HG03521 (cell line): ENCODE measurements around the gene ACSL4.
"Not testable (repeated sequence)": the region's sequence is repeated elsewhere in the genome, so short reads cannot be mapped to it uniquely, and the experiment has no call there.

Experiments
- ATAC-seq: cut with Tn5 transposase; IDR thresholded peaks from one replicate; pipeline ENCODE4 v1.9.1; 2021; ENCODE audit warnings: mild to moderate bottlenecking, moderate library complexity; ENCODE audit not compliant: unreplicated experiment

Gene ACSL4

DNA sequence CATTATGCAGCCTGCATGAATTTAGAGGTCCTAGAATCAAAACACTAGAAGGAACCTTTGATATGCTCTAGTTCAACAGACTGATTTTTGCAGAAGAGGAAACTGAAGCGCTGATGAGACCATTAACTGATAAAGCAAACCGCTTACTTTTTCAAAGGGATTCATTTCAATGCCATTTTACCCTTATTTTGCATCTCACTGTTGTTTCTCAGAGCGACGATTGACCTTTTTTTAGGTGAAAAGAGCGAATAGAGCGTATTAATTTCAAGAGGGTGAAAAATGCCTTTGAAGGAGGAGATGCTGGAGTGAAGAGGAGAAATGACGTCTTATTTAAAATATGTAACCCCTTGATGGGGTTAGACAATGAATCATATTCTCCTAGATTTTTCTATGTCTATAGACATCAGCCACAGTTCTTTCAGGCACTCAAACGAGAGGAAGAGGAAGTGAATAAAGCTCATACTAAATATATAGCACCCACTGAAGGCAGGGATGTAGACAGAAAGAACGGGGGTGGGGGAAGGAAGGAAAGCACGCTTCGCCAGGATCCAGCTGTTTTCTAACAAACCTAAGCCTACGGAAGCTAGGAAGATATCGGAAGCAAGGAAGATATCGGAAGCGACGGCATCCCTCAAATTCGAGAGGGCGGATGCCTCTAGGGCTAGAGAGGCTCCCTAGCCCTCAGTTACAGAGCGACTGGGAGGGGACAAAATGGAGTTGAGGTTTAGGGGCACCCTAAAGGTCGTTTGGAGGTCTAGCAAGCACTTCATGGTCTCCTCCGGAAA lies 848 bp downstream of the ACSL4 start:
- ATAC-seq: peak; percentile 19

DNA sequence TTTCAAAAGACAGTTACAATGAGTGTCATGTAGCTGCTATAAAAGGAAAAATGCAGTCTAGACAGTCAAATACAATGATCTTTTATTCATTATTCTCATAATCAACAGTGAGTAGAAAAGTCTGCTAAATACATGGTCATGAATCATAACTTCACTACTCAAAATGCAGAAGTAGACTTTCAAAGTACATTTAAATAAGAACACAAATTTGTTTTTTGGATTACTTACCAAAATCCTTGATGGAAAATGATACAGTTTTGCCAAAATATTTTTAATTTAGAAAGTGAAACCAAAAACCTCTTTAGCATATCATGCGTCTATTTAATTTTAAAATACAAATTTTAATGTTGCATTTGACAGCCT lies 4.9 kb downstream of the ACSL4 start:
- ATAC-seq: no peak

DNA sequence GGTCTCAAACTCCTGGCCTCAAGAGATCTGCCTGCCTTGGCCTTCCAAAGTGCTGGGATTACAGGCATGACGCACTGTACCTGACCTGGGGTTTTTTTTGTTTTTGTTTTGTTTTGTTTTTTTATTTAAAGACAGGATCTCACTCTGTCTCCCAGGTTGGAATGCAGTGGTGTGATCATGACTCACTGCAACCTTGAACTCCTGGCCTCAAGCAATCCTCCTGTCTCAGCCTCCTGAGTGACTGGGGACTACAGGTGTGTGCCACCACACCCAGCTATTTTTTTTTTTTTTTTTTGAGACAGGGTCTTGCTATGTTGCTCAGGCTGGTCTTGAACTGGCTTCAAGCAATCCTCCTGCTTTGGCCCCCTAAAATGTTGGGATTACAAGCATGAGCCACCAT lies 8.1 kb downstream of the ACSL4 start:
- not testable (repeated sequence) for ATAC-seq

DNA sequence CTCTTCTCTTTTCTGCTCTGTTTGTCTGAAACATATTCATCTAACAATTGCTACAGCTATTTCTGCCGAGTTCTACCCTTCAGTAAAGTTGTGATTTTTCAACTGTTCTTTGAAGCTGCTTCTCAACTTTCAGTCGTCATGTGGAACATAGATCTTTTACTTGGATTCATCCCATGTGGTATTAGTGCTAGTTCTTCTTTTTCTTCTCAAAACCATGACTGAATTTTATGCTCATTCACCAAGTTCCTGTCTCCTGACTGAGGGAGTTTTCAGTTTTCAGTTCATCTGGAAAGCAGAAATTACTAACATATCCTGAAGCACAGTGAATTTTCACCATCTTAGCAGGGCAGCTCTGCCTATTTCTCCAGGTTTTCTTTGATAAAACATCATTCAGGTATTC lies 12.1 kb downstream of the ACSL4 start:
- no peak for ATAC-seq

DNA sequence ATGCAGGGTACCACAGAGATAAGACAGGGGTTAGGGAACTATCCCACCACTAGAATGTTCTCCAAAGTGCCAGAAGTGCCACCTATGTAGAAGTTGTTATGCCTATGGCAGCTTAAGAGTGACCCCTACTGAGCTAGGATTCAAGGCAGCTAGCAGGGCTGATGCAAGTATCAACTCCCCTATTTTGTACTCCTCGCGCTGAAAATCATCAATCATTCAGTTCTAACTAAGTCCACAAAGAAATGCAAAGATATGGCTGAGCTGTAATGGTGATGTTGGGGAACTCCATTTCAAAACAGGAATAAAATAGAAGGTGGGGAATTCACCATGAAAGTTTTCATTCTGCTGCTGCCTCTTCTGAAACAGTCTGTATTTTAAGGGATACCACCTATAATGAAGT lies 13.8 kb downstream of the ACSL4 start:
- no peak for ATAC-seq

DNA sequence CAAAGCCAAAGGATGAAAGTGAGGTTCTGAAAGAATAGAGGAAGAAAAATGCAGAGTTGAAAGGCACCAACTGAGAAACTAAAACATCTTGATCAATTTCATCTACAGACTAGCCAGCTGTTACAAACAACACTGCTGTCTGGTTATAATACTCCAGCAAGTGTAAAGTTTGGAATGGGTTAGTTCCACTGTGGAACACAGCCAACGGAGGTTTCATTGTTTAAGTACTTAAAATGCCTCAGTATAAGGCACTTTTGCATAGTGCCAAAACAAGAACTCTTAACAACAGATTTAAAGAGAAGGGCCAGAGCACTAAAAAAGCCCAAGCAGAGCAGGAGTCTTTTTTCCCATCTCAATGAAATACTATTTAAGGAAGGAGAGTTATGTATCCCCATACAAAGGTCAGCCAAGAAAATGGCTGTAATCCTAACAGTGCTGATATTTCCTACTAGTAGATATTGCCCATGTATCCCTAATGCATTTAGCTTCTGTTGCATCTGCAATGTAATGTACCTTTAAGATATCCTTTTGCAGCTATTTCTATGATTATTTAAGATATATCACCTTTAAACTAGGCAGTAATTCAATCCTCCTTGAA lies 16.5 kb downstream of the ACSL4 start:
- ATAC-seq: no peak

DNA sequence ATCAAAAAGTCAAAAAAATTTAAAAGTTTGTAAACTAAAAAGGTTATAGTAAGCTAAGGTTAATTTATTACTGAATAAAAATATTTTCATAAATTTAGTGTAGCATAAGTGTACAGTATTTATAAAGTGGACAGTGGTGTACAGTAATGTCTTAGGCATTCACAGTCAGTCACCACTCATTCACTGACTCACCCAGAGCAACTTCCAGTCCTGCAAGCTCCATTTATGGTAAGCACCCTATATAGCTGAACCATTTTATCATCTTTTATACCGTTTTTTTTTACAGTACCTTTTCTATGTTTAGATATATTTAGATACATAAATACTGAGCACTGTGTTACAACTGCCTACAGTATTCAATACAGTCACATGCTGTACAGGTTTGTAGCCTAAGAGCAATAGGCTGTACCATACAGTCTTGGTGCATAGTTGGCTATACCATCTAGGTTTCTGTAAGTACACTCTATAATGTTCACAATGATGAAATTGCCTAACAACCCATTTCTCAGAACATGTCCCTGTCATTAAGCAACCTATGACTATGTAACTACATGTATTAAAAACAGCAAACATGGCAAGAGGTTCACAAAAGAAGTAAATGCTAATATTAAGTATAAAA lies 18.6 kb downstream of the ACSL4 start:
- no peak for ATAC-seq

DNA sequence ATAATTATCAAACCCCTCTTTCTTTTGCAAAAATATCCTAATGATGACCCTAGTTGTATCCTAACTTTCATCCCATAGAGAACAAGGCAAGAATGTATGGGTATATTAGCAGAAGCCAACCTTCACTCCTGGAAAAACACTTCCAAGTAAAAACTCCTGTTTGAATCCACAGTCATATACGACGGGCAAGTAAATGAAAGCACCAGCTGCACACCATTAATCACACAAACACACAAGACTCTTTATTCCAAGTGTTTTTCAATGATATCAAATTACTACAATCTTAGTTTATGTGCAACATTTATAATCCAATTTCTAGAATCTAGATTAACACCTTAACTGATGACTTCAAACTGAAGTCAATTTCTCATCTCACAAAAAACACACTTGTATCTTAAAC lies 22.9 kb downstream of the ACSL4 start:
- no peak for ATAC-seq

DNA sequence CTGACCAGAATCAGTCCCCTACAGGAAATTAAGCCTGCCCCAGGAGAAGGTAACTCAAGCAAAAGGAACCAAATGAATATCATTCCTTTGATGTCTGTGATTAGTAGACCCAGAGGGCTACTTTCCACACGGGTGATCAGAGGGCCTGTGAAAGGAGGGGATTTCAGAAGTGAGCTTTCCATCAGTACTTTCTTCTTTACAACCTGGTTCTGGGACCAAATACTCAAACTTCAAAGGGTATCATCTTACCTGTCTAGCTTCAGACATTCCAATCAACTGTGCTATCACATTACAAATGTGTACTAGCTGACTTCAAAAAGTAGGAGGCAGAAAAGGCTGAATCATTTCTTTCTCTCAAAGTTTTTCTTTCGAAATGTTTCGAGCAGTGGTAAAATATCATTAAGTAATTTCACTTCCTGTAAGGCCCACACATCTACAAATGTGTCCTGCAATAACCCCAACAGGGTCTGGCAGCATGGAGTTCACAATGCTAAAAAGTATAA lies 23.9 kb downstream of the ACSL4 start:
- peak; percentile 62 for ATAC-seq

DNA sequence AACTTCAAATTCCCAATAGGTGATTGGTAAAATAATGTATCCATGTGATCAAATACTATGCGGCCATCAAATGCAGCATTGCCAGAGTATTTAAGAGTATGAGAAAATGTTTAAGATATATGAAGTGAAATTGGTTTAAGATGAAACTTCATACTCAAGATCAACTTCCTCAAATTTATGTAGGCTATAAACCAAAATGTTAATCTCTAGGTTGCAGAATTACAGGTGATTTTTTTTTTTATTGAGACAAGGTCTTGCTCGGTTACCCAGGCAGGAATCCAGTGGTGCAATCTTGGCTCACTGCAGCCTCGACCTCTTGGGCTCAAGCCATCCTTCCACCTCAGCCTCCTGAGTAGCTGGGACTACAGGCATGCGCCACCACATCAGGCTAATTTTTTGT lies 25.3 kb downstream of the ACSL4 start:
- no peak for ATAC-seq

DNA sequence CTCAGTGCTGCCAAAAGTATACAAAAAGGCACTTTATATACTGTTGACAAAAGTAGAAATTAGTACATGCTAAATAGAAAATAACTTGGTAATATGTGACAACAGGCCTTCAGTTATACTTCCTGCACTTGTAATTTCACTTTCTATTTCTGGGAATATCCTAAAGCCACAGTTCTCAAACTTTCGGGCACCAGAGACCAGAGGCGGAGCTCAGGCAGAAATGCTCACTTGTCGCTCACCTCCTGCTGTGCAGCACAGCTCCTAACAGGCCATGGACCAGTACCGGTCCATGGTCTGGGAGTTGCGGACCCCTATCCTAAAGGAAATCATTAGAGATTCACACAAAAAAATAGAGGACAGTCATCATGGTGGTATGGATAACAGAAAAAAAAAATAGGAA lies 25.7 kb downstream of the ACSL4 start:
- ATAC-seq: no peak

DNA sequence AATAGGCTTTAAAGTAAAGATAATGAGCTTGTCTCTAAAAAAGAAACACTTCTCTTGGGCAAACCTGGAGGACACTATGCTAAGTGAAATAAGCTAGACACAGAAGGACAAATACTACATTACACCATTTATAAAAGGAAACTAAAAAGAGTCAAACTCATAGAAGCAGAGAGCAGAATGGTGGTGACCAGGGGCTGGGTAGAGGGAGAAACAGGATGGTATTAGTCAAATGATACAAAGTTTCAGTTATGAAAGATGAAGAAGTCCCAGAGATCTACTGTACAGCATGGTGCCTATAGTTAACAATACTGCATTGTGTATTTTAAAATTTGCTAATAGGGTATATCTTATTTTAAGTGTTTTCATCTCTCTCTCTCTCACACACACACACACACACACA lies 28.5 kb downstream of the ACSL4 start:
- ATAC-seq: peak; percentile 80

DNA sequence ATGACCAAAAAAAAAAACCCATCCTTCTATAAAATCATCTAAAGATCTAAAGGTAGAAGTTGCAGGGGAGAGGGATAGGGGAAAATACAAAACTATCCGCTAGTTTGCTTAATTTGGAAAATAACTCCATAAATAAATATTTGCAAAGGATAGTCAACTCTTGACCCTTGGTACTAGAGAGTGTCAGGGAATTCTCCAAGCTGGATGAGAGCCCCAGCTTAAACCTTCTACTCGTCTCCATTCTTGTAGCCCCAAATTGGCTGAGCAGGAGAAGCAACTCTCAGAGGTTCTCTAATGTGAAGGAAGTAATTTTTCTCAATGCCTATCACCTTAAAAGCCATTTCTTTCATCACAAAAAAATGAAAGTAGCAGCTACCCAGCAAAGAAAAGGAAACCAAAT lies 35.2 kb downstream of the ACSL4 start:
- no peak for ATAC-seq

DNA sequence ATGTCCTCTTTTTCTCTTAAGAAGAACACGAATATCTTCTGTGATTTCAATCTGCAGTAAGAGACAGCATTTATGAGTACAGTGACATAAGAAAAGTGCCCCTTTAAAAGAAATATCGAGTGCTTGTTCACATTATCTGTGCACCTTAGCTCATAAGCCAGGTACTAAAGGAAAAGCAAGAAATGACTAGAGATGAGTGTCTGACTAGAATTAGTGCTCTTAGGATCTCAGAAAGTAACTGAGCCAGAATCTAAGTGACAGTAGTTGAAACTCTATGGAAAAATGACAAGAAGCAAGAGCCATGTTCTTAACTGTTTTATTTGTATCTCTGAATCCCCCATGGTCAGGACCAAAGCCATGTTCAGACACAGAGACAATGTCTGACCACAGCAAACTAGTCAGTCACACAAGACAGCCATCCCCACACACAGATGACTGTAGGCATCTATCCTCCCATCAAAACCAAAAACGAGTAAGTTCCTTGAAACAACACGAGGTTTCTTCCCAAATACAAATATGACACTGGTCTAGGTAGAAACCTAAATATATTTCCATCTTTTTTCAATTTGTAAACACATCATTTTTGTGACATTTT lies 36.8 kb downstream of the ACSL4 start:
- ATAC-seq: no peak

DNA sequence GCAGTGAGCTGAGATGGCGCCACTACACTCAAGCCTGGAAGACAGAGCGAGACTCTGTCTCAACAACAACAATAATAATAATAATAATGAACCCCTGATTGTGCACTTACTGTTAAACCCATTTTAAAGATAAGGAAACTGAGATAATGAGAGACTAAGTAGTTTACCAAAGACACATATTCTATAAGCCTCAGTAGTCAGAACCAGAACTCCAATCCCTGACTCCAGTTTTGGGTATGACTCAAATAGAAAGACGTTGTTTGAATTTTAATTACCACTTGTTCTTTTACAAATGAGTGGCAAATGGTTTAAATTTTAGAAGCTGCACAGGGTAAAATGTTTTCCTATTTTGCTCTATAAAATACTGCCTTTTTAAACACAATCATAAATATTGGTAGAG lies 37.4 kb downstream of the ACSL4 start:
- ATAC-seq: no peak

DNA sequence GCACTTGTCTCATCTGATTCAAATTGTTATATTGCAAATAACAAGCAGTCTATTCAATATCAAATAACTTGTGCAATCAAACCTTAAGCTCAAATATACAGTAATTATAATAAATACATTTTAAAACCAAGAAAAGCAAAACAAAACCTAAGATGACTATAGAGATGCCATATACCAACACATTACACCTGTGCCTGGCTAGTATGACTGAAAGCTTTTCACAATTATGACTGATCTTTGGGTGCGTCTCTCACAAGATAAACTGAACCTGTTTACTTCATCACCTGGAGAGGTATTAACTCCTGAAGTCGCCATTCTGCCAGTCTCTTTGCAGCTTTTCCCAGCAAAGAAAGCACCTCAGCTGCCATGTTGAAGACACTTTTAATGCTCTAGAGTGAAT lies 41.3 kb downstream of the ACSL4 start:
- no peak for ATAC-seq

DNA sequence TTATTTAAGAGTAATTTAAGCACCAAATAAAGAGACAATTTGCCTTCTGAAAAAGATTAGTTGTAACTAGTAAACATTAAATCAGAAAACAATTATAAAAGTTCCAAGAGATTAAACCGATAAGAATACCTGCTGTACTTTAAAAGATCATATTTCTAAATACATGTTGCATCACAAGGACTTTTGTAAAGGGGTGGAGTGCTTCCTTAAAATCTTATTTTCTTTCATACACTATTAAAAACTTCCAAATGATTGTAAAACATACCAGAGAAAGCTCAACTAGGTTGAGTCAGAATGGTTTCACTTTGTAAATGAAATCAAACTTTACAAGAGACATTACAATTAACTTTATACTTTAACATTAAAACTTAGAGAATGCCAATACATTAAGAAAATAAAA lies 41.8 kb downstream of the ACSL4 start:
- no peak for ATAC-seq

DNA sequence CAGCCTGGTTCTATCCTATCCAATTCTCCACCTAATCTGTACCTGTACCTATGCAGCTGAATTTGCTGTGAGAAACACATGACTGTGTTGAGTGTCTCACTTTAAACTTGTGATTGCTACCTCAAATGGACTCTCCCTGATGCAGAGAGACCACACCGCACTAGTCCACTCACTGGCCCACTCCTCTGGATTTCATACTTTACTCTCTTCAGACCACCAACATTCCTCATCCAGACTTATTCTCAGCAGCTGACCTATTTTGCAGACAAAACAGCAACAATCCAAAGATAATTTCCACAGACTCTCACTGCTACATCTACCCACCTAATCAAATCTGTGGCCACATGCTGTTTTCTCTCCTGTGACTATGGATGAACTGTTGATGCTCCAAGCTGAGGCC lies 45.2 kb downstream of the ACSL4 start:
- no peak for ATAC-seq

DNA sequence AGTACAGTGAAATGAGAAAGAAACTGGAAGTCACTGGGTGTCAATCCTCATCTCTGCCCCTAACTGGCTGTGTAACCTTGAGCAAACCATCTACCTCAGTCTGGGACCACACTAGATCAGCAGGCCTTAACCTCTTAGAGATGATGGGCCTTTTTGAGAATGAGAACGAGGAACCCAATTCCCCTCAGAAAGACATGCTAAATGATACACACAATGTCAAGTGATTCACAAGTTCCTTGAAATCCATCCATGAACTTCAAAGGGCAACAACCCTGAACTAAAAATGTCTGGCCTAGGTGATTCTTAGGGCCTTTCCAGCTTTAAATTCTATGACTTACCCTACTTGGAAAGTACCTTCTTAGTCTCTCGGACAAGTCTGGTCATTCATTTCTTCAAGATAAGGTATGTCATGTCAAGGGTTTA lies 47.4 kb downstream of the ACSL4 start:
- no peak for ATAC-seq

DNA sequence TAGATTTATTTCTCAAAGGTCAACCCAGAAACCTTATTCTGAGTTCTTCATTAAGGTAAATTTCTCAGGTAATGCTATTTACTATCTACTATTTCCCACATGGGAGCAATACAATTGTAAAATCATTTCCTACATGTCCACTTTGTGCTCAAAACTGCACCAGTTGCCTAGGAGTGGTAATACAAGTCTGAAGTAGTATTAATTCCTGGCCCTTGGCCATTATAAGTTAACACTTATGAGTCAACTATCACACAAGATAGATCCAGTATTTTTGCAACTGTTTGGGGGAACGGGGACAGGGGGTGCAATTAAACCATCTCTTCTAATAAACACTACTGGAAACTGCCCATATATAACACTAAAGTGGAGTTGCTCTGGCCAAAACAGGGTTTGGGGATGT lies 48.9 kb downstream of the ACSL4 start:
- no peak for ATAC-seq

DNA sequence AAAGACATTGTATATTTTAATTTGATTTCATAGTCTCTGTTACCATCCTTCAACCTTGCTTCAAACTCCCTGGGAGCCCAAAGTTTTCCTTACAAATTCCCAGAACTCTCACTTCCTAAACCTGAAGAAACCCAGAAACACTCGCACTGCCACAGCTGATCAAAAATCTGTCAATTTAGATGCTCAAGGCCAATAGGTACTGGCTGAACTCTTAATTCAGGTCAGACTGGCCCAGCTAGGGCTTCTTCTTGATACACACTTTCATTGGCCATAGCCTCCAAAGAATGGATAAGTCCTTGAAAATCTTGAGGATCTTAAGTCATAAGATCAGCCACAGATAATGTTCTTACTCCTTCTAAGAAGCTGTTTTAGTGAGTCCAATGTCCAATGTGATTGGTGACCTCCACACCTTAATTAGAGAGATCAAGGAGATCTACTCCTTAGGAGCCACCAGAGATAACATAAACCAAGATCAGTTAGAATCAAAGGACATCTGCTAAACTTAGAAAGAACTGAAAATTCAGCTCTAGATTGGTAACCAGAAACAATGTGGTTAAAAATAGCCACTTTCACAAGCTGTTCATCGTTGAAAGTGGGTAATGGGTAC lies 51.5 kb downstream of the ACSL4 start:
- ATAC-seq: no peak
